ENCODE results near the gene RHBDL3. TPM values are rescaled to one million over a fixed set of nuclear protein-coding genes. Genes with fewer than 3 reads are reported as not detected.

RHBDL3 gene
- total RNA-seq, 4 donors from 2014 or later = 0.30 TPM; not detected in 3

GRCh38 chr17:32253117-32253611 is 12.5 kb upstream of the RHBDL3 start:
- H3K9me3 ChIP-seq = no peaks in the 10 kb centered on the region
- no peaks in the 10 kb centered on the region for H3K36me3 ChIP-seq
- 57 to 59% methylated on average over 12 of the region's 12 CpGs for WGBS, 2 donors
- no peak overlapping the region for H3K4me3 ChIP-seq
- DNase-seq (ENCODE audit: low spot score in 2 of 2) = peak; percentile 70 to 92
- H3K4me1 ChIP-seq = peaks cover 0 to 10% (median 0%) of the 10 kb centered on the region in 4 donors
- H3K27ac ChIP-seq = no peak overlapping the region
- no peaks in the 10 kb centered on the region for H3K27me3 ChIP-seq
- no peak for TF ChIP-seq EP300 (IDR thresholded peaks at IDR 0.05)
- TF ChIP-seq CTCF (IDR thresholded peaks at IDR 0.05) = peak; percentile 80 to 92 (median 85)
- TF ChIP-seq POLR2A (IDR thresholded peaks at IDR 0.05) = no peak

- 22 to 28% methylated on average over 9 of the region's 9 CpGs for WGBS, 2 donors
- Histone ChIP-seq H3K36me3 (no peaks in the 10 kb centered on the region), H3K4me1 (peaks cover 0 to 10% (median 0%) of the 10 kb centered on the region in 4 donors), H3K27ac (no peak overlapping the region), H3K9me3 (no peaks in the 10 kb centered on the region), H3K27me3 (no peaks in the 10 kb centered on the region), H3K4me3 (no peak overlapping the region)
- DNase-seq (ENCODE audit: low spot score in 2 of 2) = no peak
- TF ChIP-seq CTCF (IDR thresholded peaks at IDR 0.05) = no peak
- no peak for TF ChIP-seq POLR2A (IDR thresholded peaks at IDR 0.05)
- TF ChIP-seq EP300 (IDR thresholded peaks at IDR 0.05) = no peak
These were observed 9.5 kb upstream of the RHBDL3 start for GRCh38 chr17:32256012-32256700.

GRCh38 chr17:32256701-32257019 is 9.0 kb upstream of the RHBDL3 start:
- H3K27me3 ChIP-seq = no peaks in the 10 kb centered on the region
- H3K4me1 ChIP-seq = peaks cover 0 to 14% (median 0%) of the 10 kb centered on the region in 4 donors
- H3K36me3 ChIP-seq = no peaks in the 10 kb centered on the region
- no peaks in the 10 kb centered on the region for H3K9me3 ChIP-seq
- H3K27ac ChIP-seq = no peak overlapping the region
- TF ChIP-seq EP300 (IDR thresholded peaks at IDR 0.05) (no peak), POLR2A (IDR thresholded peaks at IDR 0.05) (no peak), CTCF (IDR thresholded peaks at IDR 0.05) (no peak)
- WGBS, 2 donors = 64 to 79% methylated on average over 5 to 9 of the region's 9 CpGs
- H3K4me3 ChIP-seq = no peak overlapping the region
- no peak for DNase-seq (ENCODE audit: low spot score in 2 of 2)

- Histone ChIP-seq H3K4me1 (peaks cover 0 to 14% (median 0%) of the 10 kb centered on the region in 4 donors), H3K36me3 (no peaks in the 10 kb centered on the region), H3K4me3 (no peak overlapping the region), H3K27ac (no peak overlapping the region), H3K9me3 (no peaks in the 10 kb centered on the region), H3K27me3 (no peaks in the 10 kb centered on the region)
- 79 to 80% methylated on average over 18 of the region's 18 CpGs for WGBS, 2 donors
- TF ChIP-seq POLR2A (IDR thresholded peaks at IDR 0.05) = no peak
- no peak for TF ChIP-seq CTCF (IDR thresholded peaks at IDR 0.05)
- TF ChIP-seq EP300 (IDR thresholded peaks at IDR 0.05) = no peak
- no peak for DNase-seq (ENCODE audit: low spot score in 2 of 2)
These were observed 7.1 kb upstream of the RHBDL3 start for GRCh38 chr17:32258383-32259140.

- Histone ChIP-seq H3K4me3 (no peak overlapping the region), H3K9me3 (no peaks in the 10 kb centered on the region), H3K36me3 (no peaks in the 10 kb centered on the region), H3K4me1 (peaks cover 0 to 15% (median 0%) of the 10 kb centered on the region in 4 donors), H3K27me3 (no peaks in the 10 kb centered on the region), H3K27ac (no peak overlapping the region)
- no peak for DNase-seq (ENCODE audit: low spot score in 2 of 2)
- no peak for TF ChIP-seq POLR2A (IDR thresholded peaks at IDR 0.05)
- no peak for TF ChIP-seq CTCF (IDR thresholded peaks at IDR 0.05)
- TF ChIP-seq EP300 (IDR thresholded peaks at IDR 0.05) = no peak
- WGBS, 2 donors = 47 to 49% methylated on average over 4 of the region's 4 CpGs
These were observed 6.0 kb upstream of the RHBDL3 start for GRCh38 chr17:32259586-32259985.

All from tibial nerve (tissue), 4 donors.